WTC11 (cell line): ENCODE results near the gene NLRC4. TPM values are rescaled to one million over a fixed set of nuclear protein-coding genes. Genes with fewer than 3 reads are reported as not detected.

Source experiments
- ATAC-seq: fragments of 200-7000 bp; cut with Tn5 transposase; 2 replicates; pipeline ENCODE4 v1.10.0; 2021; ENCODE audit warnings: mild to moderate bottlenecking, moderate library complexity
- CTCF ChIA-PET: fragments of 300-600 bp; sonication (Branson Sonifier 250); formaldehyde crosslinking; loops from one replicate; lab custom pipeline; 2021; ENCODE audit warnings: antibody characterized with exemption; lab: Charles Lee
- POLR2A ChIA-PET: fragments of 350-600 bp; sonication (Branson Sonifier 250); formaldehyde crosslinking; loops from one replicate; lab custom pipeline; 2021; ENCODE audit warnings: antibody characterized with exemption; lab: Charles Lee
- DNase-seq: peaks from one replicate; pipeline ENCODE4 v3.0.0; 2021; ENCODE audit warnings: low spot score
- H3K27ac Mint-ChIP-seq: 2 replicates; pipeline ENCODE4 v1.8.0; 2021; ENCODE audit warnings: mixed read lengths
- H3K27me3 Mint-ChIP-seq: 2 replicates; pipeline ENCODE4 v1.8.0; 2021; ENCODE audit warnings: low read depth, mild to moderate bottlenecking, moderate library complexity, mixed read lengths
- H3K36me3 Mint-ChIP-seq: 2 replicates; pipeline ENCODE4 v1.8.0; 2021; ENCODE audit warnings: mixed read lengths
- H3K4me1 Mint-ChIP-seq: 2 replicates; pipeline ENCODE4 v1.8.0; 2022; ENCODE audit warnings: mixed read lengths
- H3K4me3 Mint-ChIP-seq: 2 replicates; pipeline ENCODE4 v1.8.0; 2021; ENCODE audit warnings: mild to moderate bottlenecking, moderate library complexity, mixed read lengths
- H3K9me3 Mint-ChIP-seq: 2 replicates; pipeline ENCODE4 v1.8.0; 2021; ENCODE audit warnings: mixed read lengths
- CBFB ChIP-seq: sonication (generic); formaldehyde crosslinking; IDR thresholded peaks from 2 replicates; pipeline ENCODE4 v1.8.1; 2022; ENCODE audit warnings: mild to moderate bottlenecking, low read depth, missing genetic modification reagents
- CREB1 ChIP-seq: sonication (generic); formaldehyde crosslinking; IDR thresholded peaks from 2 replicates; pipeline ENCODE4 v1.8.0; 2023; ENCODE audit warnings: mild to moderate bottlenecking, missing genetic modification reagents
- ERG ChIP-seq: fragments of 250-450 bp; sonication (Bioruptor Pico); IDR thresholded peaks from 2 replicates; pipeline ENCODE4 v1.8.0; 2021; ENCODE audit warnings: mild to moderate bottlenecking
- GABPB1 ChIP-seq: sonication (generic); formaldehyde crosslinking; IDR thresholded peaks from 2 replicates; pipeline ENCODE4 v1.8.1; 2023; ENCODE audit warnings: mild to moderate bottlenecking, missing genetic modification reagents
- GTF2I ChIP-seq: fragments of 250-450 bp; sonication (Bioruptor Pico); conservative IDR thresholded peaks from 2 replicates; pipeline ENCODE4 v1.4.0; 2021; ENCODE audit warnings: mild to moderate bottlenecking
- HMGXB4 ChIP-seq: sonication (generic); formaldehyde crosslinking; IDR thresholded peaks from 2 replicates; pipeline ENCODE4 v1.8.1; 2023; ENCODE audit warnings: mild to moderate bottlenecking, moderate library complexity, missing genetic modification reagents
- IRF2 ChIP-seq: sonication (generic); formaldehyde crosslinking; IDR thresholded peaks from 2 replicates; pipeline ENCODE4 v1.8.0; 2022; ENCODE audit warnings: low read depth, missing genetic modification reagents, borderline replicate concordance
- JAZF1 ChIP-seq: fragments of 250-450 bp; sonication (Bioruptor Pico); IDR thresholded peaks from 2 replicates; pipeline ENCODE4 v1.9.0; 2021; ENCODE audit warnings: moderate library complexity, mild to moderate bottlenecking, inconsistent platforms
- NFATC4 ChIP-seq: fragments of 250-450 bp; sonication (Bioruptor Pico); IDR thresholded peaks from 2 replicates; pipeline ENCODE4 v1.9.0; 2021; ENCODE audit warnings: mild to moderate bottlenecking
- NFYB ChIP-seq: sonication (generic); formaldehyde crosslinking; conservative IDR thresholded peaks from 2 replicates; pipeline ENCODE4 v1.8.0; 2022; ENCODE audit warnings: low read depth, missing genetic modification reagents
- NR3C1 ChIP-seq: sonication (generic); formaldehyde crosslinking; conservative IDR thresholded peaks from 2 replicates; pipeline ENCODE4 v1.8.1; 2023; ENCODE audit warnings: low read depth, mild to moderate bottlenecking, missing genetic modification reagents
- SOX15 ChIP-seq: fragments of 250-450 bp; sonication (Bioruptor Pico); IDR thresholded peaks from 2 replicates; pipeline ENCODE4 v1.9.0; 2021; ENCODE audit warnings: mild to moderate bottlenecking
- ZNF232 ChIP-seq: sonication (generic); formaldehyde crosslinking; IDR thresholded peaks from 2 replicates; pipeline ENCODE4 v1.8.0; 2022; ENCODE audit warnings: mild to moderate bottlenecking, missing genetic modification reagents
- ZNF281 ChIP-seq: sonication (generic); formaldehyde crosslinking; IDR thresholded peaks from 2 replicates; pipeline ENCODE4 v1.8.0; 2023; ENCODE audit warnings: mild to moderate bottlenecking, missing genetic modification reagents
- ZNF317 ChIP-seq: sonication (generic); formaldehyde crosslinking; IDR thresholded peaks from 2 replicates; pipeline ENCODE4 v1.8.1; 2023; ENCODE audit warnings: low read depth, mild to moderate bottlenecking, moderate library complexity, missing genetic modification reagents, borderline replicate concordance
- ZNF671 ChIP-seq: fragments of 250-450 bp; sonication (Bioruptor Pico); IDR thresholded peaks from 2 replicates; pipeline ENCODE4 v1.8.0; 2021; ENCODE audit warnings: mild to moderate bottlenecking
- ZSCAN18 ChIP-seq: fragments of 250-450 bp; sonication (Bioruptor Pico); IDR thresholded peaks from 2 replicates; pipeline ENCODE4 v2.1.2; 2022; ENCODE audit warnings: mild to moderate bottlenecking, moderate library complexity
- total RNA-seq: library from RNA; stranded (reverse); gene quantifications from 3 replicates; pipeline ENCODE4 v1.2.3, GENCODE V29; 2021
- TF ChIP-seq, protein P1 (sequence below): fragments of 250-450 bp; sonication (Bioruptor Pico); IDR thresholded peaks from 2 replicates; pipeline ENCODE4 v1.9.0; 2021; ENCODE audit warnings: mild to moderate bottlenecking
- TF ChIP-seq, protein P2 (sequence below): sonication (generic); formaldehyde crosslinking; IDR thresholded peaks from 2 replicates; pipeline ENCODE4 v1.8.1; 2023; ENCODE audit warnings: mild to moderate bottlenecking, missing genetic modification reagents, moderate library complexity

The NLRC4 gene
- total RNA-seq, 1 experiment from 2014 or later, result not detected

- no peaks in the 10 kb centered on the region for H3K36me3 Mint-ChIP-seq
- no peak for DNase-seq
- peaks cover 2% of the 10 kb centered on the region; the same call in 1 of the 2 replicates for H3K27me3 Mint-ChIP-seq
- no peak overlapping the region for H3K4me3 Mint-ChIP-seq
- POLR2A ChIA-PET, result no interaction called here
- H3K4me1 Mint-ChIP-seq, result no peaks in the 10 kb centered on the region
- no peaks in the 10 kb centered on the region for H3K9me3 Mint-ChIP-seq
- CTCF ChIA-PET, result no interaction called here
- TF ChIP-seq GTF2I (CRISPR knock-in tag), result no peak
- TF ChIP-seq ZNF281, result no peak
- TF ChIP-seq CBFB (CRISPR knock-in tag), result no peak
- no peak for TF ChIP-seq ZNF671 (CRISPR knock-in tag)
- no peak for TF ChIP-seq GABPB1 (CRISPR knock-in tag)
- TF ChIP-seq, protein P1, sequence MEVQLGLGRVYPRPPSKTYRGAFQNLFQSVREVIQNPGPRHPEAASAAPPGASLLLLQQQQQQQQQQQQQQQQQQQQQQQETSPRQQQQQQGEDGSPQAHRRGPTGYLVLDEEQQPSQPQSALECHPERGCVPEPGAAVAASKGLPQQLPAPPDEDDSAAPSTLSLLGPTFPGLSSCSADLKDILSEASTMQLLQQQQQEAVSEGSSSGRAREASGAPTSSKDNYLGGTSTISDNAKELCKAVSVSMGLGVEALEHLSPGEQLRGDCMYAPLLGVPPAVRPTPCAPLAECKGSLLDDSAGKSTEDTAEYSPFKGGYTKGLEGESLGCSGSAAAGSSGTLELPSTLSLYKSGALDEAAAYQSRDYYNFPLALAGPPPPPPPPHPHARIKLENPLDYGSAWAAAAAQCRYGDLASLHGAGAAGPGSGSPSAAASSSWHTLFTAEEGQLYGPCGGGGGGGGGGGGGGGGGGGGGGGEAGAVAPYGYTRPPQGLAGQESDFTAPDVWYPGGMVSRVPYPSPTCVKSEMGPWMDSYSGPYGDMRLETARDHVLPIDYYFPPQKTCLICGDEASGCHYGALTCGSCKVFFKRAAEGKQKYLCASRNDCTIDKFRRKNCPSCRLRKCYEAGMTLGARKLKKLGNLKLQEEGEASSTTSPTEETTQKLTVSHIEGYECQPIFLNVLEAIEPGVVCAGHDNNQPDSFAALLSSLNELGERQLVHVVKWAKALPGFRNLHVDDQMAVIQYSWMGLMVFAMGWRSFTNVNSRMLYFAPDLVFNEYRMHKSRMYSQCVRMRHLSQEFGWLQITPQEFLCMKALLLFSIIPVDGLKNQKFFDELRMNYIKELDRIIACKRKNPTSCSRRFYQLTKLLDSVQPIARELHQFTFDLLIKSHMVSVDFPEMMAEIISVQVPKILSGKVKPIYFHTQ (CRISPR knock-in tag), result no peak
- TF ChIP-seq, protein P2, sequence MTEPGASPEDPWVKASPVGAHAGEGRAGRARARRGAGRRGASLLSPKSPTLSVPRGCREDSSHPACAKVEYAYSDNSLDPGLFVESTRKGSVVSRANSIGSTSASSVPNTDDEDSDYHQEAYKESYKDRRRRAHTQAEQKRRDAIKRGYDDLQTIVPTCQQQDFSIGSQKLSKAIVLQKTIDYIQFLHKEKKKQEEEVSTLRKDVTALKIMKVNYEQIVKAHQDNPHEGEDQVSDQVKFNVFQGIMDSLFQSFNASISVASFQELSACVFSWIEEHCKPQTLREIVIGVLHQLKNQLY (CRISPR knock-in tag), result no peak
- no peak for TF ChIP-seq NFYB (CRISPR knock-in tag)
- no peak for TF ChIP-seq SOX15 (CRISPR knock-in tag)
- no peak for TF ChIP-seq ZSCAN18
- TF ChIP-seq ERG (CRISPR knock-in tag), result no peak
- no peak for TF ChIP-seq HMGXB4
- no peak overlapping the region for H3K27ac Mint-ChIP-seq
- ATAC-seq, result no peak
Measured at GRCh38 chr2:32250290-32250689, 14.4 kb downstream of the NLRC4 start.

GRCh38 chr2:32249731-32250236, 14.9 kb downstream of the NLRC4 start:
- TF ChIP-seq ZSCAN18, result no peak
- no peak for TF ChIP-seq ZNF232 (CRISPR knock-in tag)
- no peak for TF ChIP-seq NFATC4
- no peak for TF ChIP-seq ZNF317
- TF ChIP-seq NR3C1 (CRISPR knock-in tag), result no peak
- TF ChIP-seq CREB1, result no peak
- no peak for TF ChIP-seq CBFB (CRISPR knock-in tag)
- no peak for TF ChIP-seq JAZF1
- TF ChIP-seq IRF2 (CRISPR knock-in tag), result no peak
- Mint-ChIP-seq H3K36me3 (no peaks in the 10 kb centered on the region), H3K27me3 (peaks cover 2% of the 10 kb centered on the region; the same call in 1 of the 2 replicates), H3K4me1 (no peaks in the 10 kb centered on the region), H3K4me3 (no peak overlapping the region), H3K27ac (no peak overlapping the region), H3K9me3 (no peaks in the 10 kb centered on the region)
- no peak for DNase-seq
- no peak for ATAC-seq
- ChIA-PET POLR2A (no interaction called here), CTCF (no interaction called here)
